ENCODE measurements around the gene SIPA1L3.
A peak's percentile ranks its signal among the peaks of the same experiment; 100 is the strongest.

Gene SIPA1L3

GRCh38 chr19:38046254-38047048, 139.4 kb downstream of the SIPA1L3 start:
- Histone ChIP-seq H3K79me2 (ENCODE audit: insufficient read depth, low read length) (no peaks in the 10 kb centered on the region), H3K9me3 (ENCODE audit: low read length) (peaks cover 4% of the 10 kb centered on the region; the same call in 1 of the 2 replicates), H3K27me3 (ENCODE audit: insufficient read depth, low read length) (no peaks in the 10 kb centered on the region), H4K20me1 (ENCODE audit: insufficient read depth, low read length) (no peaks in the 10 kb centered on the region), H3F3A (ENCODE audit: insufficient read depth, low read length) (peaks cover 13% of the 10 kb centered on the region; the same call in 1 of the 2 replicates), H3K9me2 (ENCODE audit: low read depth, low read length) (no peaks in the 10 kb centered on the region), H3K4me3 (ENCODE audit: low read depth, low read length, poor library complexity, severe bottlenecking) (peak overlapping the region; percentile 16), H3K36me3 (ENCODE audit: insufficient read depth, low read length) (no peaks in the 10 kb centered on the region; the same call in 1 of the 2 replicates), H2AFZ (ENCODE audit: low read length) (no peak overlapping the region), H3K9ac (ENCODE audit: low read length) (peak overlapping the region; percentile 56), H3K4me1 (ENCODE audit: insufficient read depth, low read length, severe bottlenecking) (peaks cover 70% of the 10 kb centered on the region), H3K4me2 (ENCODE audit: low read length) (peak overlapping the region; percentile 56), H3K27ac (ENCODE audit: low read depth, low read length, poor library complexity, severe bottlenecking) (peak overlapping the region; percentile 98)
- no peak for TF ChIP-seq EZH2 (IDR thresholded peaks at IDR 0.05; ENCODE audit: borderline replicate concordance, low read length)
- TF ChIP-seq CTCF (IDR thresholded peaks at IDR 0.05; ENCODE audit: low read length) = peak; percentile 7; the same call in 1 of the 2 replicates

GRCh38 chr19:38047049-38047438, 140.0 kb downstream of the SIPA1L3 start:
- Histone ChIP-seq H3F3A (ENCODE audit: insufficient read depth, low read length) (peaks cover 13% of the 10 kb centered on the region; the same call in 1 of the 2 replicates), H4K20me1 (ENCODE audit: insufficient read depth, low read length) (no peaks in the 10 kb centered on the region), H3K9me3 (ENCODE audit: low read length) (peaks cover 1% of the 10 kb centered on the region; the same call in 1 of the 2 replicates), H3K27me3 (ENCODE audit: insufficient read depth, low read length) (no peaks in the 10 kb centered on the region), H2AFZ (ENCODE audit: low read length) (no peak overlapping the region), H3K27ac (ENCODE audit: low read depth, low read length, poor library complexity, severe bottlenecking) (peak overlapping the region; percentile 98), H3K9ac (ENCODE audit: low read length) (peak overlapping the region; percentile 56; the same call in 1 of the 2 replicates), H3K4me2 (ENCODE audit: low read length) (peak overlapping the region; percentile 56), H3K9me2 (ENCODE audit: low read depth, low read length) (no peaks in the 10 kb centered on the region), H3K79me2 (ENCODE audit: insufficient read depth, low read length) (no peaks in the 10 kb centered on the region), H3K4me1 (ENCODE audit: insufficient read depth, low read length, severe bottlenecking) (peaks cover 70% of the 10 kb centered on the region), H3K4me3 (ENCODE audit: low read depth, low read length, poor library complexity, severe bottlenecking) (peak overlapping the region; percentile 16), H3K36me3 (ENCODE audit: insufficient read depth, low read length) (no peaks in the 10 kb centered on the region; the same call in 1 of the 2 replicates)
- TF ChIP-seq EZH2 (IDR thresholded peaks at IDR 0.05; ENCODE audit: borderline replicate concordance, low read length) = no peak
- no peak for TF ChIP-seq CTCF (IDR thresholded peaks at IDR 0.05; ENCODE audit: low read length)

- H4K20me1 ChIP-seq (ENCODE audit: insufficient read depth, low read length) = no peaks in the 10 kb centered on the region
- H3K79me2 ChIP-seq (ENCODE audit: insufficient read depth, low read length) = no peaks in the 10 kb centered on the region
- no peaks in the 10 kb centered on the region for H3K9me2 ChIP-seq (ENCODE audit: low read depth, low read length)
- H3K9me3 ChIP-seq (ENCODE audit: low read length) = no peaks in the 10 kb centered on the region
- peak overlapping the region; percentile 98 for H3K27ac ChIP-seq (ENCODE audit: low read depth, low read length, poor library complexity, severe bottlenecking)
- H2AFZ ChIP-seq (ENCODE audit: low read length) = no peak overlapping the region
- no peaks in the 10 kb centered on the region for H3K27me3 ChIP-seq (ENCODE audit: insufficient read depth, low read length)
- peak overlapping the region; percentile 56 for H3K9ac ChIP-seq (ENCODE audit: low read length)
- H3K4me2 ChIP-seq (ENCODE audit: low read length) = peak overlapping the region; percentile 56
- H3K4me3 ChIP-seq (ENCODE audit: low read depth, low read length, poor library complexity, severe bottlenecking) = peak overlapping the region; percentile 16
- no peak for TF ChIP-seq CTCF (IDR thresholded peaks at IDR 0.05; ENCODE audit: low read length)
- no peak for TF ChIP-seq EZH2 (IDR thresholded peaks at IDR 0.05; ENCODE audit: borderline replicate concordance, low read length)
- no peaks in the 10 kb centered on the region for H3K36me3 ChIP-seq (ENCODE audit: insufficient read depth, low read length)
- H3K4me1 ChIP-seq (ENCODE audit: insufficient read depth, low read length, severe bottlenecking) = peaks cover 70% of the 10 kb centered on the region
- peaks cover 13% of the 10 kb centered on the region; the same call in 1 of the 2 replicates for H3F3A ChIP-seq (ENCODE audit: insufficient read depth, low read length)
Measured at GRCh38 chr19:38047641-38048040, 140.6 kb downstream of the SIPA1L3 start.

Measured in OCI-LY1 (cell line).